GM19372 (cell line): Measurements from ENCODE around the gene HNRNPR.
A peak's percentile ranks its signal among the peaks of the same experiment; 100 is the strongest.
"Not testable (repeated sequence)": the region's sequence is repeated elsewhere in the genome, so short reads cannot be mapped to it uniquely, and the experiment has no call there.

Experiments used
- ATAC-seq: cut with Tn5 transposase; IDR thresholded peaks from one replicate; pipeline ENCODE4 v1.9.1; 2021; ENCODE audit warnings: mild to moderate bottlenecking, low read depth, moderate library complexity; ENCODE audit not compliant: unreplicated experiment

HNRNPR gene

GRCh38 chr1:23344111-23344986 is at the start of gene HNRNPR:
Gene HNRNPR, minus strand, starts transcription at chr1:23344284. Its CDS starts 3,276 bp downstream, at chr1:23341008.
- peak; percentile 92 for ATAC-seq

GRCh38 chr1:23393706-23394105 is 49.6 kb upstream of the HNRNPR start:
- no peak for ATAC-seq

- no peak for ATAC-seq
Observed at GRCh38 chr1:23392125-23392855, 48.2 kb upstream of the HNRNPR start.

GRCh38 chr1:23389837-23390321 is 45.8 kb upstream of the HNRNPR start:
- ATAC-seq: no peak

GRCh38 chr1:23387494-23387893 is 43.4 kb upstream of the HNRNPR start:
- ATAC-seq: no peak

- no peak for ATAC-seq
Observed at GRCh38 chr1:23385119-23385621, 41.1 kb upstream of the HNRNPR start.

GRCh38 chr1:23384312-23385058 is 40.4 kb upstream of the HNRNPR start:
- no peak for ATAC-seq

GRCh38 chr1:23383577-23384311 is 39.7 kb upstream of the HNRNPR start:
- no peak for ATAC-seq

GRCh38 chr1:23381233-23381885 is 37.3 kb upstream of the HNRNPR start:
- no peak for ATAC-seq

- ATAC-seq: no peak
Observed at GRCh38 chr1:23380719-23381118, 36.6 kb upstream of the HNRNPR start.

GRCh38 chr1:23380236-23380635 is 36.2 kb upstream of the HNRNPR start:
- ATAC-seq: not testable (repeated sequence)

- no peak for ATAC-seq
Observed at GRCh38 chr1:23376890-23377811, 33.1 kb upstream of the HNRNPR start.

- not testable (repeated sequence) for ATAC-seq
Observed at GRCh38 chr1:23374079-23374735, 30.1 kb upstream of the HNRNPR start.

GRCh38 chr1:23371987-23372880 is 28.1 kb upstream of the HNRNPR start:
- ATAC-seq: no peak

- ATAC-seq: no peak
Observed at GRCh38 chr1:23370709-23371584, 26.9 kb upstream of the HNRNPR start.

- ATAC-seq: no peak
Observed at GRCh38 chr1:23370330-23370708, 26.2 kb upstream of the HNRNPR start.
